Hepatocyte (in vitro differentiated cells): ENCODE results near the gene IGFBP1. TPM values are rescaled to one million over a fixed set of nuclear protein-coding genes. Genes with fewer than 3 reads are reported as not detected.
"Not testable (repeated sequence)": the region's sequence is repeated elsewhere in the genome, so short reads cannot be mapped to it uniquely, and the experiment has no call there.

Experiments
- DNase-seq: peaks from one replicate; pipeline ENCODE4 v3.0.0-alpha.2; 2016; ENCODE audit warnings: low spot score
- H2AFZ ChIP-seq: fragments of 200-600 bp; sonication (generic); 2 replicates; pipeline ENCODE4 v1.6.0; 2016; ENCODE audit warnings: antibody characterized with exemption, mild to moderate bottlenecking
- H3K27ac ChIP-seq: fragments of 200-600 bp; sonication (generic); 2 replicates; pipeline ENCODE4 v1.5.1; 2016; ENCODE audit warnings: mild to moderate bottlenecking
- H3K27me3 ChIP-seq: fragments of 200-600 bp; sonication (generic); 2 replicates; pipeline ENCODE4 v1.6.1; 2016
- H3K36me3 ChIP-seq: fragments of 200-600 bp; sonication (generic); replicated peaks from 2 replicates; pipeline ENCODE4 v1.5.1; 2016; ENCODE audit warnings: low read depth; ENCODE audit not compliant: insufficient read depth
- H3K4me1 ChIP-seq: fragments of 200-600 bp; sonication (generic); 2 replicates; pipeline ENCODE4 v1.5.1; 2016; ENCODE audit warnings: mild to moderate bottlenecking, moderate library complexity; ENCODE audit not compliant: insufficient read depth
- H3K4me2 ChIP-seq: fragments of 200-600 bp; sonication (generic); 2 replicates; pipeline ENCODE4 v1.6.0; 2016
- H3K4me3 ChIP-seq: fragments of 200-600 bp; sonication (generic); 2 replicates; pipeline ENCODE4 v1.5.1; 2016; ENCODE audit warnings: mild to moderate bottlenecking
- H3K79me2 ChIP-seq: fragments of 200-600 bp; sonication (generic); 2 replicates; pipeline ENCODE4 v1.6.0; 2017; ENCODE audit warnings: mild to moderate bottlenecking
- H3K9me2 ChIP-seq: fragments of 200-600 bp; sonication (generic); replicated peaks from 2 replicates; pipeline ENCODE4 v1.6.0; 2017; ENCODE audit warnings: mild to moderate bottlenecking; ENCODE audit not compliant: insufficient read depth
- H3K9me3 ChIP-seq: fragments of 200-600 bp; sonication (generic); 2 replicates; pipeline ENCODE4 v1.5.1; 2016; ENCODE audit warnings: low read depth, mild to moderate bottlenecking
- H4K20me1 ChIP-seq: fragments of 200-600 bp; sonication (generic); 2 replicates; pipeline ENCODE4 v1.6.0; 2016; ENCODE audit warnings: mild to moderate bottlenecking; ENCODE audit not compliant: insufficient read depth, poor library complexity, severe bottlenecking
- EZH2 ChIP-seq: fragments of 200-600 bp; sonication (generic); IDR thresholded peaks from 2 replicates; pipeline ENCODE4 v1.6.1; 2016; ENCODE audit warnings: antibody characterized with exemption, mild to moderate bottlenecking, borderline replicate concordance
- EZH2phosphoT487 ChIP-seq: fragments of 200-600 bp; sonication (generic); IDR thresholded peaks from one replicate; pipeline ENCODE4 v1.6.1; 2018; ENCODE audit warnings: antibody characterized with exemption, mild to moderate bottlenecking, low read depth, moderate library complexity; ENCODE audit not compliant: unreplicated experiment, severe bottlenecking
- WGBS: methylation state at CpG from one replicate; pipeline ENCODE4 v1.1.6; 2016; ENCODE audit warnings: low lambda C conversion rate; ENCODE audit errors: missing lambda C conversion rate; 5-methylcytosine and 5-hydroxymethylcytosine counted together
- polyA plus RNA-seq: library from polyadenylated mRNA; unstranded; fragments of >200 nt; fragmentation: Nextera tagmentation; extraction: Ambion mirVana; gene quantifications from 2 replicates; pipeline ENCODE4 v1.2.1, GENCODE V29; 2016
- total RNA-seq: library from RNA; depleted of rRNA; stranded (reverse); fragments of >200 nt; gene quantifications from 2 replicates; pipeline ENCODE4 v1.2.3, GENCODE V29; 2014
- TF ChIP-seq, protein P1 (sequence below): fragments of 200-600 bp; sonication (generic); IDR thresholded peaks from 2 replicates; pipeline ENCODE4 v1.5.1; 2016; ENCODE audit warnings: antibody characterized with exemption, mild to moderate bottlenecking; ENCODE audit not compliant: poor library complexity

Gene IGFBP1
- total RNA-seq = 20.0 and 20.4 TPM in 2 replicates
- polyA plus RNA-seq = 19.6 and 26.3 TPM in 2 replicates

DNA sequence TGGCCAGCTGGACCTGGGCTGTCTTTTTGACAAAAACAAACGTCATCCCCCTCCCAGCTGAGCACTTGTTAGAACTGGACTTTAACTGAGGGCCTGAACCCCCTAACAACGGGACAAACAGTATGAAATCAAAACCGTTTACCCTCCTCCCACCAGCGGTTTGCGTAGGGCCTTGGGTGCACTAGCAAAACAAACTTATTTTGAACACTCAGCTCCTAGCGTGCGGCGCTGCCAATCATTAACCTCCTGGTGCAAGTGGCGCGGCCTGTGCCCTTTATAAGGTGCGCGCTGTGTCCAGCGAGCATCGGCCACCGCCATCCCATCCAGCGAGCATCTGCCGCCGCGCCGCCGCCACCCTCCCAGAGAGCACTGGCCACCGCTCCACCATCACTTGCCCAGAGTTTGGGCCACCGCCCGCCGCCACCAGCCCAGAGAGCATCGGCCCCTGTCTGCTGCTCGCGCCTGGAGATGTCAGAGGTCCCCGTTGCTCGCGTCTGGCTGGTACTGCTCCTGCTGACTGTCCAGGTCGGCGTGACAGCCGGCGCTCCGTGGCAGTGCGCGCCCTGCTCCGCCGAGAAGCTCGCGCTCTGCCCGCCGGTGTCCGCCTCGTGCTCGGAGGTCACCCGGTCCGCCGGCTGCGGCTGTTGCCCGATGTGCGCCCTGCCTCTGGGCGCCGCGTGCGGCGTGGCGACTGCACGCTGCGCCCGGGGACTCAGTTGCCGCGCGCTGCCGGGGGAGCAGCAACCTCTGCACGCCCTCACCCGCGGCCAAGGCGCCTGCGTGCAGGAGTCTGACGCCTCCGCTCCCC, at the start of gene IGFBP1:
Gene IGFBP1 (plus strand): TSS at position 304 of the 808 bp plus-strand sequence. CDS start 165 bp downstream, at position 469.
- TF ChIP-seq, protein P1, sequence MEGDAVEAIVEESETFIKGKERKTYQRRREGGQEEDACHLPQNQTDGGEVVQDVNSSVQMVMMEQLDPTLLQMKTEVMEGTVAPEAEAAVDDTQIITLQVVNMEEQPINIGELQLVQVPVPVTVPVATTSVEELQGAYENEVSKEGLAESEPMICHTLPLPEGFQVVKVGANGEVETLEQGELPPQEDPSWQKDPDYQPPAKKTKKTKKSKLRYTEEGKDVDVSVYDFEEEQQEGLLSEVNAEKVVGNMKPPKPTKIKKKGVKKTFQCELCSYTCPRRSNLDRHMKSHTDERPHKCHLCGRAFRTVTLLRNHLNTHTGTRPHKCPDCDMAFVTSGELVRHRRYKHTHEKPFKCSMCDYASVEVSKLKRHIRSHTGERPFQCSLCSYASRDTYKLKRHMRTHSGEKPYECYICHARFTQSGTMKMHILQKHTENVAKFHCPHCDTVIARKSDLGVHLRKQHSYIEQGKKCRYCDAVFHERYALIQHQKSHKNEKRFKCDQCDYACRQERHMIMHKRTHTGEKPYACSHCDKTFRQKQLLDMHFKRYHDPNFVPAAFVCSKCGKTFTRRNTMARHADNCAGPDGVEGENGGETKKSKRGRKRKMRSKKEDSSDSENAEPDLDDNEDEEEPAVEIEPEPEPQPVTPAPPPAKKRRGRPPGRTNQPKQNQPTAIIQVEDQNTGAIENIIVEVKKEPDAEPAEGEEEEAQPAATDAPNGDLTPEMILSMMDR = no peak
- no peak for TF ChIP-seq EZH2phosphoT487
- TF ChIP-seq EZH2 = no peak
- Histone ChIP-seq H4K20me1 (no peaks in the 10 kb centered on the region), H3K4me1 (peaks cover 17% of the 10 kb centered on the region), H3K9me3 (no peaks in the 10 kb centered on the region), H3K4me2 (peak within 1 kb of the TSS; percentile 80), H3K4me3 (peak within 1 kb of the TSS; percentile 1), H3K27ac (no peak within 1 kb of the TSS), H3K27me3 (peaks cover 39% of the 10 kb centered on the region), H3K36me3 (no peaks in the 10 kb centered on the region), H3K79me2 (no peaks in the 10 kb centered on the region), H3K9me2 (no peaks in the 10 kb centered on the region), H2AFZ (peak within 1 kb of the TSS; percentile 8)
- WGBS = 9% methylated on average over 42 of the region's 73 CpGs
- DNase-seq = peak; percentile 58

GRCh38 chr7:45838852-45839251, 49.4 kb upstream of the IGFBP1 start:
- not testable (repeated sequence) for H3K4me1 ChIP-seq, H3K79me2 ChIP-seq, H3K4me2 ChIP-seq, DNase-seq, H3K9me3 ChIP-seq, H2AFZ ChIP-seq, H3K36me3 ChIP-seq, H4K20me1 ChIP-seq, H3K27me3 ChIP-seq, H3K9me2 ChIP-seq, H3K4me3 ChIP-seq, H3K27ac ChIP-seq
- 74% methylated on average over 2 of the region's 2 CpGs for WGBS

GRCh38 chr7:45841926-45842717, 46.2 kb upstream of the IGFBP1 start:
- H2AFZ ChIP-seq, DNase-seq, H4K20me1 ChIP-seq, H3K27ac ChIP-seq, H3K36me3 ChIP-seq, H3K4me3 ChIP-seq, H3K79me2 ChIP-seq, H3K4me1 ChIP-seq, H3K9me3 ChIP-seq, H3K27me3 ChIP-seq, H3K4me2 ChIP-seq, H3K9me2 ChIP-seq: not testable (repeated sequence)
- 86% methylated on average over 4 of the region's 4 CpGs for WGBS

DNA sequence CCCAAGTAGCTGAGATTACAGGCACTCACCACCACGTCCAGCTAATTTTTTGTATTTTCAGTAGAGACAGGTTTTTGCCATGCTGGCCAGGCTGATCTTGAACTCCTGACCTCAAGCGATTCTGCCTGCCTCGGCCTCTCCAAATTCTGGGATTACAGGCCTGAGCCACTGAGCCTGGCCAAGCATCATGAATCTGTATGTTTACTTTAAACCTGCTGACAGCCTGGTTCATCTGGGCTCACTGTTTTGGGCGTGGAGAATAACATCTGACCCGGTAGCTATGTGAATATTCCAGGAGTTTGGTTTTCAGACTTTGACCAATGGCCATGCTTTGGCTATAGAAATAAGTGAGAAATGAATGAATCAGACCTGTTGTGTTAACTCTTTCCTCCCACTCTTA, 41.8 kb upstream of the IGFBP1 start:
- WGBS = 62% methylated on average over 5 of the region's 5 CpGs
- H3K79me2 ChIP-seq, H3K27me3 ChIP-seq, H3K4me2 ChIP-seq, H4K20me1 ChIP-seq, H3K36me3 ChIP-seq, H3K4me1 ChIP-seq, H3K4me3 ChIP-seq, H2AFZ ChIP-seq, H3K9me2 ChIP-seq, DNase-seq, H3K9me3 ChIP-seq, H3K27ac ChIP-seq: not testable (repeated sequence)

- H3K79me2 ChIP-seq, H3K27me3 ChIP-seq, H2AFZ ChIP-seq, H4K20me1 ChIP-seq, H3K27ac ChIP-seq, H3K9me3 ChIP-seq, H3K4me3 ChIP-seq, H3K4me1 ChIP-seq, H3K9me2 ChIP-seq, DNase-seq, H3K36me3 ChIP-seq, H3K4me2 ChIP-seq: not testable (repeated sequence)
- 92% methylated on average over 6 of the region's 6 CpGs for WGBS
These were observed 39.6 kb upstream of the IGFBP1 start for GRCh38 chr7:45848734-45849133.

GRCh38 chr7:45852984-45853383, 35.3 kb upstream of the IGFBP1 start:
- H2AFZ ChIP-seq, H4K20me1 ChIP-seq, H3K4me3 ChIP-seq, H3K27ac ChIP-seq, H3K4me1 ChIP-seq, H3K27me3 ChIP-seq, H3K9me3 ChIP-seq, H3K9me2 ChIP-seq, H3K36me3 ChIP-seq, DNase-seq, H3K4me2 ChIP-seq, H3K79me2 ChIP-seq: not testable (repeated sequence)
- WGBS = 86% methylated on average over 10 of the region's 10 CpGs

- not testable (repeated sequence) for H3K9me2 ChIP-seq, H3K36me3 ChIP-seq, H2AFZ ChIP-seq, H3K4me2 ChIP-seq, H3K4me3 ChIP-seq, H3K27ac ChIP-seq, H3K4me1 ChIP-seq, H3K9me3 ChIP-seq, H4K20me1 ChIP-seq, DNase-seq, H3K27me3 ChIP-seq, H3K79me2 ChIP-seq
- WGBS = 91% methylated on average over 8 of the region's 8 CpGs
These were observed 34.8 kb upstream of the IGFBP1 start for GRCh38 chr7:45853491-45853890.
